ENCODE measurements around the gene GLO1. TPM values are rescaled to one million over a fixed set of nuclear protein-coding genes. Genes with fewer than 3 reads are reported as not detected.

Gene GLO1
- total and polyA plus RNA-seq, 9 of the 15 experiments (the other 6 are each of a cell fraction or from before 2014, with no cell fraction given), result 155 to 331 (median 203) TPM

DNA sequence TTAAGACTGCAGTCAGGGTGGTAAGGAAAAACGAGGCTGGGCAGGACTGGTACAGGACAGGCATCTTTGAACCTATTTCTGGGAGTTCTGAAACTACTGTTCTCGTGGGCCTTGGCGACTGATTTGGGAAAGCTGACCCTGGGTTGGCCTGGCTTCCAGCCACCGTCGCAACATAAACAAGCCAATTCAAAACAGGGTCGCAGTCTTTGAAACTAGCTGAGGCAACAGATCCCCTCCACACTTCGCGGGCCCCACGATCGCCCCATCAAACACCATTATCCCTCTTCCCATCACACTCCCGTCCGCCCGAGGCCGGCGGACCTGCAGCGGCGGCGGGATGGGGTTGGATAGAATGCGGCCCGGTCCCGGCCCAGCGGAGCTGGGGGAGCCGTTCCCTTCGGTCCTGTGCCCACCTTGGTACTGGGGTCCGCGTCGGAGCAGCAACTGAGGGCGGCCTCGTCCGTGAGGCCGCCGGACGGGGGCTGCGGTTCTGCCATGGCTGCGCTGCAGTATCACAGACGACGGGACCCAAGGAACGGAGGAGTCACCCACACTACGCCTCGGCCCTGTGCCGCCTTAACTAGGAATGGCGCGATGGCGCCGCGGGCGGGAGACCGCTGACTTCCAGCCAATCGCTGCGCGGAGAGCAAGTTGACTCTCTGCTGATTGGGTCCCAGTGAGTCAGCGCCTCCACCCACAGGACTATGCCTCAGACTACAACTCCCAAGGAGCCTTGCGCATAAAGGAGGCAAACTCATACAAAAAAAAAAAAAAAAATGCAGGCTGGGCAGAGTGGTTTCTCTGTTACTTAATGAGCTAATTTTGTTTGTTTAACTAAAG is at the start of gene GLO1 (continued):
- TF ChIP-seq MTA3 (IDR thresholded peaks at IDR 0.05; ENCODE audit: borderline replicate concordance) (peak; percentile 78; the same call in 1 of the 2 replicates), POU5F1 (IDR thresholded peaks at IDR 0.05; ENCODE audit: borderline replicate concordance, low read depth, low read length, partially characterized antibody) (no peak), SMAD2 (IDR thresholded peaks at IDR 0.05; ENCODE audit: low read depth, low read length) (no peak), NR4A1 (CRISPR knock-in tag; IDR thresholded peaks at IDR 0.05) (0 out of 2 replicates have a peak, but pooled peaks have one; percentile 67), NR4A1 (tag; IDR thresholded peaks at IDR 0.05) (no peak; the same call in 1 of the 2 replicates), ZNF316 (IDR thresholded peaks at IDR 0.05) (peak; percentile 47; the same call in 1 of the 2 replicates), XRCC4 (IDR thresholded peaks at IDR 0.05; ENCODE audit: extremely low read depth, insufficient read depth, insufficient read length) (no peak), U2AF2 (optimal IDR thresholded peaks at IDR 0.05; ENCODE audit: low read depth, low read length) (no peak), HNRNPK (IDR thresholded peaks at IDR 0.05; ENCODE audit: low read depth, low read length, poor library complexity, severe bottlenecking) (no peak), MCM2 (IDR thresholded peaks at IDR 0.05; ENCODE audit: low read depth) (no peak), ATF2 (CRISPR knock-in tag; IDR thresholded peaks at IDR 0.05) (no peak), POLR2A (conservative IDR thresholded peaks at IDR 0.05) (peak; percentile 97), ZNF695 (CRISPR knock-in tag; IDR thresholded peaks at IDR 0.05) (no peak), HCFC1 (IDR thresholded peaks at IDR 0.05; ENCODE audit: low read depth, low read length) (peak; percentile 92), ZFP30 (CRISPR knock-in tag; IDR thresholded peaks at IDR 0.05; ENCODE audit: borderline replicate concordance) (no peak)
- TF ChIP-seq, protein P1, sequence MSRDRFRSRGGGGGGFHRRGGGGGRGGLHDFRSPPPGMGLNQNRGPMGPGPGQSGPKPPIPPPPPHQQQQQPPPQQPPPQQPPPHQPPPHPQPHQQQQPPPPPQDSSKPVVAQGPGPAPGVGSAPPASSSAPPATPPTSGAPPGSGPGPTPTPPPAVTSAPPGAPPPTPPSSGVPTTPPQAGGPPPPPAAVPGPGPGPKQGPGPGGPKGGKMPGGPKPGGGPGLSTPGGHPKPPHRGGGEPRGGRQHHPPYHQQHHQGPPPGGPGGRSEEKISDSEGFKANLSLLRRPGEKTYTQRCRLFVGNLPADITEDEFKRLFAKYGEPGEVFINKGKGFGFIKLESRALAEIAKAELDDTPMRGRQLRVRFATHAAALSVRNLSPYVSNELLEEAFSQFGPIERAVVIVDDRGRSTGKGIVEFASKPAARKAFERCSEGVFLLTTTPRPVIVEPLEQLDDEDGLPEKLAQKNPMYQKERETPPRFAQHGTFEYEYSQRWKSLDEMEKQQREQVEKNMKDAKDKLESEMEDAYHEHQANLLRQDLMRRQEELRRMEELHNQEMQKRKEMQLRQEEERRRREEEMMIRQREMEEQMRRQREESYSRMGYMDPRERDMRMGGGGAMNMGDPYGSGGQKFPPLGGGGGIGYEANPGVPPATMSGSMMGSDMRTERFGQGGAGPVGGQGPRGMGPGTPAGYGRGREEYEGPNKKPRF (IDR thresholded peaks at IDR 0.05; ENCODE audit: low read depth, low read length), result no peak
- TF ChIP-seq, protein P2, sequence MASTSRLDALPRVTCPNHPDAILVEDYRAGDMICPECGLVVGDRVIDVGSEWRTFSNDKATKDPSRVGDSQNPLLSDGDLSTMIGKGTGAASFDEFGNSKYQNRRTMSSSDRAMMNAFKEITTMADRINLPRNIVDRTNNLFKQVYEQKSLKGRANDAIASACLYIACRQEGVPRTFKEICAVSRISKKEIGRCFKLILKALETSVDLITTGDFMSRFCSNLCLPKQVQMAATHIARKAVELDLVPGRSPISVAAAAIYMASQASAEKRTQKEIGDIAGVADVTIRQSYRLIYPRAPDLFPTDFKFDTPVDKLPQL (IDR thresholded peaks at IDR 0.05; ENCODE audit: extremely low read depth, insufficient read length), result peak; percentile 63
- TF ChIP-seq, protein P3, sequence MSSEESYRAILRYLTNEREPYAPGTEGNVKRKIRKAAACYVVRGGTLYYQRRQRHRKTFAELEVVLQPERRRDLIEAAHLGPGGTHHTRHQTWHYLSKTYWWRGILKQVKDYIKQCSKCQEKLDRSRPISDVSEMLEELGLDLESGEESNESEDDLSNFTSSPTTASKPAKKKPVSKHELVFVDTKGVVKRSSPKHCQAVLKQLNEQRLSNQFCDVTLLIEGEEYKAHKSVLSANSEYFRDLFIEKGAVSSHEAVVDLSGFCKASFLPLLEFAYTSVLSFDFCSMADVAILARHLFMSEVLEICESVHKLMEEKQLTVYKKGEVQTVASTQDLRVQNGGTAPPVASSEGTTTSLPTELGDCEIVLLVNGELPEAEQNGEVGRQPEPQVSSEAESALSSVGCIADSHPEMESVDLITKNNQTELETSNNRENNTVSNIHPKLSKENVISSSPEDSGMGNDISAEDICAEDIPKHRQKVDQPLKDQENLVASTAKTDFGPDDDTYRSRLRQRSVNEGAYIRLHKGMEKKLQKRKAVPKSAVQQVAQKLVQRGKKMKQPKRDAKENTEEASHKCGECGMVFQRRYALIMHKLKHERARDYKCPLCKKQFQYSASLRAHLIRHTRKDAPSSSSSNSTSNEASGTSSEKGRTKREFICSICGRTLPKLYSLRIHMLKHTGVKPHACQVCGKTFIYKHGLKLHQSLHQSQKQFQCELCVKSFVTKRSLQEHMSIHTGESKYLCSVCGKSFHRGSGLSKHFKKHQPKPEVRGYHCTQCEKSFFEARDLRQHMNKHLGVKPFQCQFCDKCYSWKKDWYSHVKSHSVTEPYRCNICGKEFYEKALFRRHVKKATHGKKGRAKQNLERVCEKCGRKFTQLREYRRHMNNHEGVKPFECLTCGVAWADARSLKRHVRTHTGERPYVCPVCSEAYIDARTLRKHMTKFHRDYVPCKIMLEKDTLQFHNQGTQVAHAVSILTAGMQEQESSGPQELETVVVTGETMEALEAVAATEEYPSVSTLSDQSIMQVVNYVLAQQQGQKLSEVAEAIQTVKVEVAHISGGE (CRISPR knock-in tag; IDR thresholded peaks at IDR 0.05), result peak in 1 of 3 experiments; percentile 55; a peak in 1 of 6 replicates
- TF ChIP-seq, protein P4, sequence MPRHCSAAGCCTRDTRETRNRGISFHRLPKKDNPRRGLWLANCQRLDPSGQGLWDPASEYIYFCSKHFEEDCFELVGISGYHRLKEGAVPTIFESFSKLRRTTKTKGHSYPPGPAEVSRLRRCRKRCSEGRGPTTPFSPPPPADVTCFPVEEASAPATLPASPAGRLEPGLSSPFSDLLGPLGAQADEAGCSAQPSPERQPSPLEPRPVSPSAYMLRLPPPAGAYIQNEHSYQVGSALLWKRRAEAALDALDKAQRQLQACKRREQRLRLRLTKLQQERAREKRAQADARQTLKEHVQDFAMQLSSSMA (CRISPR knock-in tag; IDR thresholded peaks at IDR 0.05), result 0 out of 2 replicates have a peak, but pooled peaks have one; percentile 51
